GM21381 (cell line): Measurements from ENCODE around the gene RAB12.
"Not testable (repeated sequence)": the region's sequence is repeated elsewhere in the genome, so short reads cannot be mapped to it uniquely, and the experiment has no call there.

Source experiments
- ATAC-seq: cut with Tn5 transposase; IDR thresholded peaks from one replicate; pipeline ENCODE4 v1.9.1; 2021; ENCODE audit warnings: mild to moderate bottlenecking, moderate library complexity; ENCODE audit not compliant: unreplicated experiment

Gene RAB12

GRCh38 chr18:8643326-8643878, 34.2 kb downstream of the RAB12 start:
- ATAC-seq = no peak

GRCh38 chr18:8647359-8647758, 38.1 kb downstream of the RAB12 start:
- not testable (repeated sequence) for ATAC-seq

- ATAC-seq = not testable (repeated sequence)
Observed at GRCh38 chr18:8651478-8652261, 42.4 kb downstream of the RAB12 start.

GRCh38 chr18:8654503-8655451, 45.5 kb downstream of the RAB12 start:
- no peak for ATAC-seq

DNA sequence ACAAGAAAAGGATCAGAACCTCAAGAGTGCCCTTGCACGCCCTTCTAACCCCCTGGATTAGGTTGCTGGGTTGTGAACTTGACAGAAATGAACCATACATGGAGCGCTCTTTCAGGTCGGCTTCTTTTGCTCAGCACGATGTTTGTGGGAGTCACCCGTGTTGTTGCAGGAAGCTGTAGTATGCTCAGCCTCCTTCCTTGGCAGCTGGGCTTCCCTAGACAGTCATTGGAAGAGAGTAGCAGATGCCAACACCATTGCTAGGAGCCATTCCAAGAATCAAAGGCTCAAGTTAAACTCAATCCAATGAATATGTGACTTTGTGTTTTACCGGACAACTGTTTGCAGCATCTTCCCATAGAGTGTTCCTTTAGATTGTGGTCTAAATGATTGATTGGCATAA, 47.0 kb downstream of the RAB12 start:
- no peak for ATAC-seq

- no peak for ATAC-seq
Observed at GRCh38 chr18:8657050-8657820, 48.0 kb downstream of the RAB12 start.

- ATAC-seq = no peak
Observed at GRCh38 chr18:8657873-8658470, 48.7 kb downstream of the RAB12 start.

- no peak for ATAC-seq
Observed at GRCh38 chr18:8658858-8659485, 49.7 kb downstream of the RAB12 start.

- ATAC-seq = no peak
Observed at GRCh38 chr18:8659609-8660242, 50.5 kb downstream of the RAB12 start.

- no peak for ATAC-seq
Observed at GRCh38 chr18:8660316-8660715, 51.1 kb downstream of the RAB12 start.

DNA sequence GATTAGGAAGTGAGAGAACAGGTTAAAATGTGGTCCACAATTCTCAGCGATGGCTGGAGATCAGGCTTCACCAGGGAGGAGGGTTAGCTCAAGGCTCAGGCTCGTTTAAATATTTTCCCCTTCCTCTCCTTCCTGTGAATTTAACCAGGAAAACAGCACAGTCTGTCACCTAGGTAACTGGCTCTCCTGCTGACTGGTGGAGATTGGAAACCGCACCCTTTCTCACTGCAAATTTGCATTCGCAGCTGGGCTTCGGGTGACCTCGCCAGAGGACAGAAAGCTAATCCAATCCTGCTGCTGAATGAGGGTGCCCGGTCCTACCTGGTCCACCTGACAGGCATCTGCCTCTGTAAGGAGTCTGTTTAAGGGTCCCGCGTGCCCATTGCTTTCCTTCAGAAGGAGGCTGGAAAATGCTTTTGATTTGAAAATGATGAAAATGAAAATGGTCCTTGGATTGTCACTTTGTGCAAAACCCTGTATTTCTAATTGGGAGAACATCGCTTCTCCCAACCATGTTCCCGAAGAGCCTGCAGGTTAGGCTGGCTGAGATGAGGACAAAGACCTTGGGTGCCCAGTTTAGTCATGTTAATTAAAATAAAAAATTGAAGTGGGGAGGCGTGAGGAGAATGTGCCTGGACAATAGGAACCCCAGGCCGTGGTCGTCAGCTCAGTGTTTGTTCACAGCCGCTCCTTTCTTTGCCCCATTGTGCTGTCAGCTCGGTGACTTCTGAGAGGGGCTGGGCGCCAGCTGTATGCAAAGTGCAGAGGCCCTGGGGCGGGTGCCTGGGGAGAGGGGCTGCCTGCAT, 52.7 kb downstream of the RAB12 start:
- ATAC-seq = no peak

DNA sequence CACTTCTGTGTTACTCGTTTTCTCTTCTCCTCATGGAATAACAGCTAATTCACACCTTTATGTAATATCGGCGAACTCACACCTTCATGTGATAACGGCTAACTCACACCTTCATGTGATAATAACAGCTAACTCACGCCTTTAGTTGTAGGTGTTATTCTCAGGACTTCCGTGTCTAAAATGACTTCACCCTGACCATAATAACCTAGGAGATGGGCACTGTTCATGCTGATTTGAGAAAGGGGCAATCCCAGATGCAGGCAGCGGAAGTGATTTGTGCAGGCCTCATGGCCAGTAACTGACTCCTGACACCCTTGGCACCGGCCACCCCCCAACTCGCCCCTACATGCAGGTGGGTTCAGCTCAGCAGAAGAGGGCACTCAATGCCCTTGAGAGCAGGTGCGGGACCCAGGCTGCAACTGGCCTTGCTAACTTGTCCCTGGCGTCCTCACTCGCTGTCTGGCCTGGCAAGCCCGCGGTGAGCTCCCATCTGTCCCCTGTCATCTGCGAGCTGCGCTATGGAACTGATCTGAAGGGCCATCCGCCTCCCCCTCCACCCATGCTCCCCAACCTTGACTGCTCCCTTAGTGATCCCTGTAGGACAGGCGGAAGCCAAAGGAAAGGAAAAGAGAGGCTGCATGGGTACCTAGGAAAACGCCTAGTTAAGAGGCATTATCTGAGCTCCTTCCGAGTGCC, 53.5 kb downstream of the RAB12 start:
- ATAC-seq = no peak

DNA sequence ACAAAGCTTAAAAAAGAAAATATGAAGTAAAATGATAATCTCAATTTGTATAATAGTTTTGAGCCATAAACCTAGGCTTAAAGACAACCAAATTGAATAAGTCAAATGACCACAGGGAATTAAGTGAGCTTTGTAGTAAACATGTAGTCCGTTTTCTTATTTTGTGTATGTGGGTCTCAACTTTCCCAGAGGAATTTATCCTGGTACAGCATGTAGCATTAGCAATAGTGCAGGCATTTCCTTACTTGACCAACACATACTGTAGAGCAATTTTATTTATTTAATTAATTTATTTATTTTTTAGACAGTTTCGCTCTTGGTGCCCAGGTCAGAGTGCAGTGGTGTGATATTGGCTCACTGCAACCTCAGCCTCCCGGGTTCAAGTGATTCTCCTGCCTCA, 58.6 kb downstream of the RAB12 start:
- ATAC-seq = no peak

- ATAC-seq = no peak
Observed at GRCh38 chr18:8668381-8668780, 59.1 kb downstream of the RAB12 start.

DNA sequence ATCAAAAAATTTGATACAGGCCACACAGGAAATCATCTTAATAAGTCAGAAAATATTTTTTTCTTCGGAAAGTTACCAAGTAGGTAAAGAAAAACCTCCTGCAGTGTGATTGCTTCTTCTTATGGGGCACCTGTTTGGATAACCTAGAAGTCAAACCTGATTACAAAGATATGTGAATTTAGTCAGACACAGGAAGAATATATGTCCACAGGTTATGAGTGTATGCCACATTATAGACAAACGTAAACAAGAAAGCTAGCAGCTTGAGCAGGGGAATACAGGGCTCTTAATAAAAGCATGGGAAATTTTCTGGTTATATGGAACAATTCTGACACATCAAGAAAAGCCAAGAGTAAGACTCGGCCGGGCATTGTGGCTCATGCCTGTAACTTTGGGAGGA, 60.3 kb downstream of the RAB12 start:
- ATAC-seq = no peak

DNA sequence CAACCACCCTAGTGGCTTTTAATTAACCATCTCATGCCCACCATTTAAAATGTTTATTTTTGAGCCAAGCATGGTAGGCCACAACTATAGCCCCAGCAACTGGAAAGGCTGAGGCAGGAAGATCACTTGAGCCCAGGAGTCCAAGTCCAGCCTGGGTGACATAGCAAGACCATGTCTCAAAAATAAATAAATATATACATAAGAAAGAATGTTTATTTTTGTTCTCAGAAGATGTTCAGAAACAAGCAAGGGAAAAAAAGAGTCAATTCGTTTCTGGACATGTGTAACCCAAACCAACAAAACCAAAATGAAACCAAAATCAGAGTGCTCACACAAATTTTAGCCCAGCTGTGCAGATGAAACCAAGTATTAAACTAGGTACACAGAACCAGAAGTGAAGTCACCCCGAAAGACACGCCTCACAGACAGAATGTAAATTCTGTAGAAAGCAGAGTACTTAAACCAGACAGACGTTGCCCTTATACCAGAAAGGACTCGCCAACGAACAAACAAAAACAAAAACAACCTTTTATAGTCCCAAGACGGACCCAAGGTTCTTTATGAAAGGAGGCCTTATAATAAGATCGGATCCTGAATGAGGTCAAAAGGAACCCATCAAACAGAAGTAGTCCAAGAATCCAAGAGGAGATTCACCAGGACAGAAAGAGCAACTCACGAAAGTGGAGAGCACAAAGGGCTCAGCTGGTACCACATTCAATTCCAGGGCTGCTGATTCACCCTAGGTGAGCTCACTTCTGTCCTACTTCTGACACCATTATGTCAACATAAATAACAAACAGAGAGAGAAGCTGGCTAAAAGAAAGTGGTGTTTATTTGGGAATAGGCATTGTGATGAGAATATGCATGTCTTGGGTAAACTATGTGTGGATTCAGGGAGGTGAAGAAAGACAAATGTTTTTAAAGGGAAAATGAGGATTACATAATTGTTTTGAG, 64.3 kb downstream of the RAB12 start:
- ATAC-seq = peak; percentile 69

DNA sequence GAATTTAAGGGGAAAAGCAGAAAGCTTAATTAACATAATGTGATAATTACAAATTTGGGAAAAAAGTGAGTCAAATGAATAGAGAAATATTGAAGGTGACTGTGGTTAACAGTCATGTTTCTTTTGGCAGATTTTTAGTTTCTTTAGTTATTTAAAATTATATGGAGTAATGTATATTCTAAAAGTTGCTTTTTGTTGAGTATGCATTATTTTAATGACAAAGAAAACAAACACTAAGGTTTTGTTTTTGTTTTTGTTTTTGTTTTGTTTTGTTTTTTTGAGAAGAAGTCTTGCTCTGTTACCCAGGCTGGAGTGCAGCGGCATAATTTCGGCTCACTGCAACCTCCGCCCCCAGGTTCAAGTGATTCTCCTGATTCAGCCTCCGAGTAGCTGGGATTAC, 65.8 kb downstream of the RAB12 start:
- no peak for ATAC-seq
